Activated T-cell treated with anti-CD3 and anti-CD28 coated beads, Interleukin-2, amount 50 U/mL, for 72 hours (primary cell): ENCODE results near the gene ZDHHC11. TPM values are rescaled to one million over a fixed set of nuclear protein-coding genes. Genes with fewer than 3 reads are reported as not detected.
"Not testable (repeated sequence)": the region's sequence is repeated elsewhere in the genome, so short reads cannot be mapped to it uniquely, and the experiment has no call there.

Source experiments
- ATAC-seq, 2 donors: fragments of 150-1000 bp; cut with Tn5 transposase; replicated peaks in 1 of 2; 2 replicates each; pipeline ENCODE4 v1.10.0; 2021; ENCODE audit warnings: moderate library complexity in 2 of 2, mild to moderate bottlenecking in 1 of 2
- DNase-seq, 2 donors: peaks; one replicate each; pipeline ENCODE4 v3.0.0; 2021 to 2022; ENCODE audit warnings: mixed read lengths in 1 of 2
- H3K27ac Mint-ChIP-seq: one replicate; pipeline ENCODE4 v1.8.0; 2022; ENCODE audit warnings: mild to moderate bottlenecking, moderate library complexity, mixed read lengths
- H3K27me3 Mint-ChIP-seq: one replicate; pipeline ENCODE4 v1.8.0; 2022; ENCODE audit warnings: low read depth, mixed read lengths
- H3K36me3 Mint-ChIP-seq, 2 donors: one replicate each; pipeline ENCODE4 v1.8.0; 2022; ENCODE audit warnings: mixed read lengths in 2 of 2, mild to moderate bottlenecking in 1 of 2; ENCODE audit not compliant: insufficient read depth in 2 of 2
- H3K4me1 Mint-ChIP-seq: one replicate; pipeline ENCODE4 v1.8.0; 2022; ENCODE audit warnings: low read depth, mixed read lengths
- H3K4me3 Mint-ChIP-seq, 2 donors: one replicate each; pipeline ENCODE4 v1.8.0; 2022; ENCODE audit warnings: mild to moderate bottlenecking in 2 of 2, mixed read lengths in 2 of 2, moderate library complexity in 2 of 2
- H3K9me3 Mint-ChIP-seq, 2 donors: one replicate each; pipeline ENCODE4 v1.8.0; 2022; ENCODE audit warnings: mixed read lengths in 2 of 2
- total RNA-seq, 2 donors: library from RNA; stranded (reverse); gene quantifications; one replicate each; pipeline ENCODE4 v1.2.3, GENCODE V29; 2022

The ZDHHC11 gene
- total RNA-seq, 2 donors from 2014 or later: 28.3 to 29.5 TPM

DNA sequence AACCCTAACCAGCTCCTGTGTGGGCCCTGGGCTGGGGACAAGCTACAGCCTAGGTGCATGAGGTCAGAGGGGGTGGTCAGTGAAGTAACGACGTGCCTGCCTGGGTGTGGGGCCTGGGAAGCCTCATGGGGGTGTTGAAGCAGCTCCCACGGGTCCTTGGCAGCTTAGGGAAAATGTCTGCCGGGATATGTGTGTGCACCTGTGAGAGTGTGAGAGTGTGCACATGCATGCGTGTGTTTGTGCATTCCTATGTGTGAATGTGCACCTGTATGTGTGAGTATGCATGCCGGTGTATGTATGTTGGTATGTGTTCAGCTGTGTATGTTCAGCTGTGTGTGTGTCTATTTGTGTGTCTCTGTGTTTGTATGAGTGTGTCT lies 62.9 kb downstream of the ZDHHC11 start:
- H3K4me3 Mint-ChIP-seq, H3K36me3 Mint-ChIP-seq, ATAC-seq, DNase-seq, H3K9me3 Mint-ChIP-seq, H3K27ac Mint-ChIP-seq, H3K4me1 Mint-ChIP-seq: not testable (repeated sequence)
- H3K27me3 Mint-ChIP-seq: peaks cover 21% of the 10 kb centered on the region

DNA sequence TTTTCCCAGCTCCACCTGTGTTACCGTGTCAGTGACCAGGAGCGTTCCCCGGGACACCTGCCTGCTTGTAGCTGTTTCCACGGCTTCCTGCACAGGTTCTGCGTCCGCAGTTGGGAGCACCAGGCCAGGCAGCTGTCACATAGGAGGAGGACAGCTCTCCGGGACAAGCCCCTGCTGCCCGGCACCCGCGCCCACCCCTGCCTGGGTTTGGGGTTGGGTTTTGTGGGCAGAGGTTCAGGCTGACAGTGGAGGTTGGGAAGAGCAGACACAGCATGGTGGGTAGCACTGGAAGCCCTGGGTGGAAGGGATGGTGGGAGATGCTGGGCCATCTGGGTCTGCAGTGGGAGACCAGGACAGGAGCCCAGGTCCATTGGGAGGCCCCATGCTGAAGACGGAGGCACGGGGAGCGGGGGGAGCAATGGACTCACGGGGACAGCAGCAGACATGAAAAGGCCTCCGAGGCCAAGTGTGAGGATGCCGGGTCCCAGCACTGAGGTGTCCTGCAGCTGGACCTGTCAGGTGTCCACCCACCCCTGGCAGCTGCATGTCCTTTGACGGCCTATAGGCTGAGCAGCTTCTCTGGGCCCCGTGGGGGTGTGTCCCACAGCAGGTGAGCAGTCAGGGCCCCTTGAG lies 63.4 kb downstream of the ZDHHC11 start:
- peaks cover 21% of the 10 kb centered on the region for H3K27me3 Mint-ChIP-seq
- H3K27ac Mint-ChIP-seq, H3K36me3 Mint-ChIP-seq, DNase-seq, ATAC-seq, H3K4me3 Mint-ChIP-seq, H3K4me1 Mint-ChIP-seq, H3K9me3 Mint-ChIP-seq: not testable (repeated sequence)

DNA sequence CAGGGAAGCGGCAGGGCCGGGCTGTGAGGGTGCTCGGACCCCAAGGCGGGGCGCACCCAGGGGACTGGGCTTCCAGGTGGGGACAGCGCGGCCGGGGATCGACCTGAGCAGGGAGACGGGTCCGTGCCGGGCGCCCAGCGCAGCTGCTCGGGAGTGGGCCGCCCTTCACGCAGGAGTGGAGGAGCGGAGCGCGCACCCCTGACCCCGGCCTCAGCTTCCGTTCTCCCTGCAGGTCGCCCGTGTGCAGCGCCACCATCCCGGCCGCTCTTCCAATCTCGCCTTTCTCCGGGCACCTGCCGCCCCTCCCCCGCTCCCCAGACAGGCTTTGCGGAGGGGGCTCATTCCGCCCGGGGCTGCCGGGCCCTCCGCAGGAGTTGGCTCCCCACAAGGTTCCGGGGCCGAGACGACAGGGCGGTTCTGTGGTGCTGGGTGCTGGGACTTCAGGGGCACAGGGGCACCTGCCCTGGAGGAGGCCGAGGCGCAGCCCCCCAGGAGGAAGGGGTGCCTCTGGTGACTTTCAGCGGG lies 65.5 kb downstream of the ZDHHC11 start:
- peaks cover 21% of the 10 kb centered on the region for H3K27me3 Mint-ChIP-seq
- not testable (repeated sequence) for H3K9me3 Mint-ChIP-seq, DNase-seq, H3K27ac Mint-ChIP-seq, H3K4me1 Mint-ChIP-seq, H3K36me3 Mint-ChIP-seq
- peak; percentile 43 to 51 for ATAC-seq
- peak overlapping the region; percentile 44 to 80 for H3K4me3 Mint-ChIP-seq

DNA sequence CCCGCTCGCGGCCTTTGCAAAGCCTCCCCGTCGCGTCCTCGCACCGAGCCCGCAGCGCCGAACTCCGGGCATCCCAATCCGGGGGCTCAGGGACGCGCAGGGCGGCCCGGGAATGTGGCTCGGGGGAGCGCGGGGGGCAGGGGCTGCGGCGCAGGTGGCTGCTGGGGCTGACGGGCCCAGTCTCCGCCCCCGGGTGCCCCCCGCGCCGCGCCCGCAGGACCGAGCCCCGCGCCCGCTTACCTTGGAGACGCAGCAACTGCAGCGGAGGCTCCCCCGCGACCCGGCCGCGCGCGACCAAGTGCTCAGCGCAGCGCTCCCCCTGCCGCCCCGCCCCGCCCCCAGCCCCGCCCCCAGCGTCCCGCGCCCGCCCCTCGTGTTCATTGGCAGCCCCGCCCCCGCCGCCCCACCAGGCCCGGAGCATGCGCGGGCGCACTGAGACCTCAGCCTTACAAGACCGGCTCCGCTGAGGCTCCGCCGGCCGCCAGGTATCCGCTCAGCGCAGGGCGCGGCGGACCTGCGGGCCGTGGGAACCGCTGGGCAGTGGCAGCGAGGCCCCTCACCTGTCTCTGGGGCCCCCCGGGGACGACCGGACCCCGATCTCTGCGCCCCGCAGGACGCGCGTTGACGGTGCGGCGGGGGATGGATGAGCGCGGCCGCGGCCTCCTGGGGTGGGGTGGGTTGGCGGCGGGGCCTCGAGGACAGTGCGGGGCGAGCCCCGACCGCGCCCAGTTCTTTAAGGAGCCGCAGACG lies 66.2 kb downstream of the ZDHHC11 start, which contains the start of gene ZDHHC11B:
Gene ZDHHC11B, minus strand, starts transcription at position 302 of the 750 bp plus-strand sequence. CDS start 17,810 bp downstream, outside the sequence.
- ATAC-seq: peak; percentile 82 to 86
- not testable (repeated sequence) for H3K4me1 Mint-ChIP-seq, H3K27ac Mint-ChIP-seq, H3K9me3 Mint-ChIP-seq, H3K36me3 Mint-ChIP-seq
- DNase-seq: peak; percentile 85
- Mint-ChIP-seq H3K4me3 (peak within 1 kb of the TSS; percentile 77 to 80), H3K27me3 (peaks cover 15% of the 10 kb centered on the region)

DNA sequence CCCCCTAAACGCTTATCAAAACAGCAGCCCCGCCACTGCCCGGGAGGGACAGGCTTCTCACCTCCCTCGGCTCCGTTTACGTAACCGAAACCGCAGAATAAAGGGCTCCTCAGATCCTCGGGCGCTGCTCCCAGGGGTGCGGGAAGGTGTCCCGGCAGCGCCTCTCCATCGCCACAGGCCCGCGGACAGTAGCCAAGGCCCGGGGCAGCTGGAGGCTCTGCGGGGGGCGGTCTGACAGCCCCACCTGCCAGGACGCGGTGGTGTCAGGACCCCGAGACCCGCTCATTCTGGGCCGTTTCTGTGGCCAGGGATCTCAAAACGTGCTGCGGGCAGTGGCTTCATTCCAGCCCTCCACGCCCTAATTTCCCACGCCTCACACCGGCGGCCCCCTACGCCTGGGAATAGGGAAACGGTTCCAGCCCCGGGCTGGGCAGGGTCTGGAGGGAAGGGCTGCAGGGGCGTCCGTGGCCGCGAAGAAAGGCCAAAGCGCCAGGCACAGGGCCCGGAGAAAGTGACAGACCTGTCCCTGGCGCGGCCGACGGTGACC lies 66.8 kb downstream of the ZDHHC11 start:
- DNase-seq: not testable (repeated sequence)

DNA sequence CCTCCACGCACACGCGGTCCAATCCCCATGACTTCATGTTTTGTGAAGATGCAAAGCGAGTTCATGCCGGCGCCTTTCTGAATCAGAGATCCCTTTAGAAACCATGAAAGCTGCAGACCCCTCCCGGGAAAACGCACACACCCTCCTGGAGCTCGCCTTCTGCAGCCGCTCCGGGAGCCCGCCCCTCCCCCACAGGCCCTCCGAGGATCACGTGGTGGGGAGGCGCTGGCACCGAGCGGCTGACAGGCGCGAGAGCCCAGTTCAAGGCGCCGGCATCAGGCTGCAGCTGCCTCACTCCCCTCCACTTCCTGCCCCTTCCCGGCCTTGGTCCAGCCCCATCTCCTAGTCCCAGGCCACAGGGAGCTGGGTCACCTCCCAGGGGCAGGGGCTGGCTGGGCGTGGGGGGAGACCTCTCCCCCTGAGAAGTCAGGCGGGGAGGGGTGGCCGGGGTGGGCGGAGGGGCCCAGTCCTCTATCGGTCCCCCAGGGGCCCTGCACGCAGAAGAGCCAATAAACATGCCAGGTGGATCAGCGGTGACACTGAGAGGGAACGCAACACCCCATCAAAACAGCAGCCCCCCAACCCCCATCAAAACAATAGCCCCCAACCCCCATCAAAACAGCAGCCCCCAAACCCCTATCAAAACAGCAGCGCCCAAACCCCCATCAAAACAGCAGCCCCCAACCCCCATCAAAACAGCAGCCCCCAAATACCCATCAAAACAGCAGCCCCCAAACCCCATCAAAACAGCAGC lies 67.6 kb downstream of the ZDHHC11 start:
- not testable (repeated sequence) for H3K27ac Mint-ChIP-seq, H3K36me3 Mint-ChIP-seq, H3K4me1 Mint-ChIP-seq, H3K27me3 Mint-ChIP-seq, DNase-seq, H3K9me3 Mint-ChIP-seq
- peak in 1 of 2 donors; percentile 42 for ATAC-seq
- peak overlapping the region; percentile 67 to 77 for H3K4me3 Mint-ChIP-seq

More for the DNA sequence above, 66.8 kb downstream of the ZDHHC11 start:
- H3K27ac Mint-ChIP-seq, H3K36me3 Mint-ChIP-seq, H3K9me3 Mint-ChIP-seq, H3K4me1 Mint-ChIP-seq: not testable (repeated sequence)
- H3K27me3 Mint-ChIP-seq: peaks cover 12% of the 10 kb centered on the region
- H3K4me3 Mint-ChIP-seq: peak overlapping the region; percentile 67 to 77
- ATAC-seq: peak; percentile 11 to 22

DNA sequence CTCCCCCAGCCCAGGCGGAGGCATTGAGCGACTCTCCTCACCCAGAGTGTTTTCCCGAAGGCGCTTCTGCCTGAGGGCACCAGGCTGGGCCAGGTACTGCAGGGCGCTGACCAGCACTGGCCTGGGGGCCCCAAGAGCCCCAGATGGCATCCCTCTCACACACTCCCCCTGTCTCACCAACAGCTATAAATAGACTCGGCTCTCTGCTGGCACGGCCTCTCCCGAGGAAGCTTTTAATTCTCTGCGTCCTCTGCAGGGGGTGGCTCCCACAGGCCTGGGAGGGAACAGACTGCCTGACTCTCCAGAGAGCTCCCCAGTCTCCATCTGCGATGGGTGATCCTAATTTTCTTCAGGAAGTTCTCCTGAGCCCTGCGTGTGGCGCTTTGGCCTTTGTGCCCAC lies 68.4 kb downstream of the ZDHHC11 start:
- H3K4me3 Mint-ChIP-seq, H3K27ac Mint-ChIP-seq, H3K27me3 Mint-ChIP-seq, H3K36me3 Mint-ChIP-seq, H3K4me1 Mint-ChIP-seq, H3K9me3 Mint-ChIP-seq, DNase-seq, ATAC-seq: not testable (repeated sequence)

DNA sequence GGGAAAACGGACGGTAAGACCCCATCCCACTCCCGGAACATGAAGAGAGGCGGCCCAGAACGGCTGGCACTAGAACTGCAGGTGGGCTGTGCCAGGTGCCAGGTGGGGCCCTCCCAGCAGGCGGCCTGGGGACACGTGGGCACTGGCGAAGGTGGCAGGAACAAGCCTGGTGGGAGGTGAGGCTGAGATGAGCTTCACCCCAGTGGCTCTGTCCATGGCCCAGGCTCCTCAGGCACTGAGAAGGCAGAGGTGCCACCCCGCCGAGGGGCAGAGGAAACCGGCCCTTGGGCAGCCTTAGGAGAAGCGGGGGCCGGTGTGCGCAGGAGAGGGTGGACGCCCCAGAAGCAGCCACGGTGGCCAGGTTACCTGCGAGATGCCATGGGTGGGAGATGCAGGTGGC lies 70.2 kb downstream of the ZDHHC11 start:
- H3K4me1 Mint-ChIP-seq, H3K4me3 Mint-ChIP-seq, H3K36me3 Mint-ChIP-seq, H3K27ac Mint-ChIP-seq, H3K9me3 Mint-ChIP-seq, ATAC-seq, H3K27me3 Mint-ChIP-seq, DNase-seq: not testable (repeated sequence)

DNA sequence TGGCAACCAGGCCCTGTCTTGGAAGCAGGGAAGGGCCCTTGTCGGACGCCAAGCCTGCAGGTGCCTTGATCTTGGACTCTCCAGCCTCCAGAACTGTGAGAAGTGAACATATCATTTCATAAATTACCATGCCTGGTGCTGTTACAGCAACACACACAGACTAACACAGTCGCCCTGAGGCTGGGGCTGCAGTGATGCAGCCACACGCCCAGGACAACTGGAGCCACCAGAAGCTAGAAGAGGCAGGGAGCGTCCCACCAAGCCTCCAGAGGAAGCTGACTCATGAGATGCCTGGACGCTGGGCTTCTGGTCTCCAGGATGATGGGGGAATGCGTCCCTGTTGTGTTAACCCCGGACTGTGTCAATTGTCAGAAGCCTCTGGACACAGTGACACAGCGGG lies 71.8 kb downstream of the ZDHHC11 start:
- not testable (repeated sequence) for H3K9me3 Mint-ChIP-seq, ATAC-seq, H3K36me3 Mint-ChIP-seq, H3K27me3 Mint-ChIP-seq, H3K4me1 Mint-ChIP-seq, H3K4me3 Mint-ChIP-seq, DNase-seq, H3K27ac Mint-ChIP-seq

DNA sequence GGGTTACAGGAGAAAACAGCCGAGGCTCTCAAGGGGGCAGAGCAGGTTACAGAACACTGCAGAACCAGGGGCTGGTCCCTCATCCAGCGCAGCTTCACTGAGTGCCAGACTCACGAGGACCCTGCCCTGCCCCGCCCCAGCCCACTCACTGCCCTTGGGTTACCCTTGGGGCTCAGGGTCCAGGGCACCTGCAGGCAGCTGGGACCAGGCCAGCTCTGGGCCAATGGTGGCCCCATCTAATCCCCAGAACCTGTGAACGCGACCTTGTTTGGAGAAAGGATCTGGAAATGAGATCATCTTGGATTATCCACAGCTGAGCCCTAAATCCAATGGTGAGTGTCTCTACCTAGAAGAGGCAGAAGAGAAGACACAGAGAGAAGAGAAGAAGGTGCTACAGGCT lies 72.4 kb downstream of the ZDHHC11 start:
- not testable (repeated sequence) for H3K4me3 Mint-ChIP-seq, H3K27ac Mint-ChIP-seq, DNase-seq, ATAC-seq, H3K36me3 Mint-ChIP-seq, H3K9me3 Mint-ChIP-seq, H3K27me3 Mint-ChIP-seq, H3K4me1 Mint-ChIP-seq

DNA sequence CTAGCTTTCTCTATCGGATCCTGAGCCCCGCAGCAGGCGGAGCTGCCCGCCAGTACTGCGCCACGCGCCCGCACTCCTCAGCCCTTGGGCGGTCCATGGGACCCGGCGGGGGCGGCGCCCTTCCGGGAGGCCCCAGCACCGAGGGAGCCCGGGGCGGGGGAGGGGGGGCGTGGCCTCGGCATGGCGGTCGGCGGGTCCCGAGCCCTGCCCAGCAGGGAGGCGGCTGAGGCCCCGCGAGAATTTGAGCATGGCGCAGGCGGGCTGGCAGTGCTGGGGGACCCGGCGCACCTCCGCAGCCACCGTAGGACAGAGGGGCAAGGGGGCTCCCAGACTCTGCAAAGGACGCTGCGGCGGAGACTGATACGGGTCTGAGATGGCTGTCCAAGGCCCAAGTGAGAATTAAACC lies 73.0 kb downstream of the ZDHHC11 start:
- H3K27me3 Mint-ChIP-seq: no peaks in the 10 kb centered on the region
- H3K9me3 Mint-ChIP-seq: no peaks in the 10 kb centered on the region
- no peak for DNase-seq
- H3K27ac Mint-ChIP-seq: no peak overlapping the region
- H3K4me1 Mint-ChIP-seq: no peaks in the 10 kb centered on the region
- no peak for ATAC-seq
- no peak overlapping the region for H3K4me3 Mint-ChIP-seq
- no peaks in the 10 kb centered on the region for H3K36me3 Mint-ChIP-seq

DNA sequence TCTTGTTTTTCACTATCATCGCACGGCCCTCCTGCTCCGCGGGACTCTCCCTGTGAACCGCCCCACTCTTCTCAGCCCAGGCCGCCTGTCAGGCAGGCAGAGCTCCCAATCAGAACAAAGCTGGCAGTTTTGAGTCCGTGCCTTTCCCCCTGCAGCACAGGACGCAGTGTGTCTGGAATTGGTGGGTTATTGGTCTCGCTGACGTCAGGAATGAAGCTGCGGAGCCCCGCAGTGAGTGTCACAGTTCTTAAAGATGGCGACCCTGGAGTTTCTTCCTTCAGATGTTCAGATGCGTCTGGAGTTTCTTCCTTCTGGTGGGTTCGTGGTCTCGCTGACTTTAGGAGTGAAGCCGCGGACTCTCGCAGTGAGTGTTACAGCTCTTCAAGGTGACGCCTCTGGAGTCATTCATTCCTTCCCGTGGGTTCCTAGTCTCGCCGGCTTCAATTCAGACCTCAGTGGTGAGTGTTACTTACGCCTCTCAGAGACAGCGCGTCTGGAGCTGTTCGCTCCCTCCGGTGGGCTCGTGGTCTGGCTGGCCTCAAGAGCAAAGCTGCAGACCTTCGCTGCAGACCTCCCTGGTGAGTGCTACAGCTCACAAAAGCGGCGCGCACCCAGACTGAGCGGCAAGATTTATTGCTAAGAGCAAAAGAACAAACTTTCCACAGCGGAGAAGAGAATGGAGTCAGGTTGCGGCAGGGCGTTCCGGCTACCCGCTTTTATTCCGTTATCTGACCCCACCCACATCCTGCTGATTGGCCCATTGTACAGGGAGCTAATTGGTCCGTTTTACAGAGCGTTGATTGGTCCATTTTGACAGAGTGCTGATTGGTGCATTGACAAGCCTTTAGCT lies 73.7 kb downstream of the ZDHHC11 start:
- DNase-seq (no peak), ATAC-seq (no peak)
- Mint-ChIP-seq H3K36me3 (no peaks in the 10 kb centered on the region), H3K9me3 (no peaks in the 10 kb centered on the region), H3K27ac (no peak overlapping the region), H3K4me1 (no peaks in the 10 kb centered on the region), H3K4me3 (no peak overlapping the region), H3K27me3 (no peaks in the 10 kb centered on the region)
